IPS DF 6.9 (cell line): ENCODE measurements around the gene SHISA9.

Experiments used
- DNase-seq: peaks from one replicate; pipeline ENCODE4 v3.0.0-alpha.2; 2013; ENCODE audit warnings: low read depth, low spot score
- H3K27ac ChIP-seq: one replicate; pipeline ENCODE4 v1.5.1; 2013; ENCODE audit warnings: low read length, control low read depth
- H3K27me3 ChIP-seq: 2 replicates; pipeline ENCODE4 v1.6.1; 2013; ENCODE audit warnings: mild to moderate bottlenecking, low read length; ENCODE audit not compliant: control insufficient read depth, insufficient read depth
- H3K36me3 ChIP-seq: 2 replicates; pipeline ENCODE4 v1.6.1; 2013; ENCODE audit warnings: low read length; ENCODE audit not compliant: control insufficient read depth, insufficient read depth
- H3K4me1 ChIP-seq: 2 replicates; pipeline ENCODE4 v1.6.1; 2013; ENCODE audit warnings: low read length; ENCODE audit not compliant: control insufficient read depth, insufficient read depth
- H3K4me3 ChIP-seq: 2 replicates; pipeline ENCODE4 v1.5.1; 2013; ENCODE audit warnings: mild to moderate bottlenecking, low read length
- H3K9me3 ChIP-seq: 2 replicates; pipeline ENCODE4 v1.6.1; 2013; ENCODE audit warnings: low read length, inconsistent platforms; ENCODE audit not compliant: control insufficient read depth, insufficient read depth
- WGBS: extraction: QIAGEN DNeasy Blood & Tissue Kit; methylation state at CpG from one replicate; pipeline ENCODE4 v1.1.7; 2013; ENCODE audit warnings: mixed read lengths, missing lambda C conversion rate; ENCODE audit not compliant: insufficient read length, insufficient coverage; 5-methylcytosine and 5-hydroxymethylcytosine counted together

The SHISA9 gene

DNA sequence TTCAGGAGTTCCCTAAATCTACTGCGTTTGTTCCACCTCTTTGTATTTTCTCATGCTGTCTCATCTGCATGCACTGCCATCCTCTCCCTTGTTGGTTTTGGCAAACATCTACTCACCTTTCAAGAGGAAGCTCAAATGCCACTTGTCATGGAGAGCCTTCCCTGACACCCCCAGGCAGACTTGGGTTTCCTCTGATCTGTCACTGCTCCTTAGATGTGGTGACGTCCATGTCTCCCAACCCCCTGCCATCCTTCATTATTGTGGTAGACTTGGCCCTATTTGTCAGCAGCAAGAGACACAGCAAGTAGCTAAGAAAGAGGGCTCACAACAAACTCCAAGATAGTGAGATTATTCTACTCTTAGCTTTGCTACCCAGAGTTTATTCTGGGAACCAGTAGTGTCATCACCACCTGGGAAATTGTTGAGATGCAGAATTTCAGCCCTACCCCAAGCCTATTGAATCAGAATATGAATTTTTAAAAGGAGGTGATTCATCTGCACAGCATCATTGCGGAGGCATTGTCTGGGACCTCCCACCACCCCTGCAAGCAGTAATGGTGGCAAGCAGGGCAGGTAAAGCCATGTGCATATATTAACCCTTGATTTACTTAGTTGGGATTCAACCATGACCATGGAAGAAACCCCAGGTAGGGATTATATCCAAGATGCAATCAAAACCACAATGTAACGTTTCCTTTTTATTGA is 248.9 kb downstream of the SHISA9 start:
- Histone ChIP-seq H3K27me3 (no peaks in the 10 kb centered on the region), H3K9me3 (no peaks in the 10 kb centered on the region), H3K4me1 (peaks cover 2% of the 10 kb centered on the region), H3K36me3 (no peaks in the 10 kb centered on the region), H3K27ac (no peak overlapping the region), H3K4me3 (no peak overlapping the region)
- no CpG with 5 or more reads among the region's 4 CpGs for WGBS
- DNase-seq: no peak

- Histone ChIP-seq H3K27ac (no peak overlapping the region), H3K27me3 (no peaks in the 10 kb centered on the region), H3K36me3 (no peaks in the 10 kb centered on the region), H3K9me3 (no peaks in the 10 kb centered on the region), H3K4me3 (no peak overlapping the region), H3K4me1 (peaks cover 5% of the 10 kb centered on the region)
- DNase-seq: no peak
- no CpG with 5 or more reads among the region's 4 CpGs for WGBS
These were observed 252.3 kb downstream of the SHISA9 start for GRCh38 chr16:13153696-13154095.

GRCh38 chr16:13154799-13155198 is 253.4 kb downstream of the SHISA9 start:
- Histone ChIP-seq H3K27me3 (no peaks in the 10 kb centered on the region), H3K4me3 (no peak overlapping the region), H3K9me3 (no peaks in the 10 kb centered on the region), H3K4me1 (peaks cover 5% of the 10 kb centered on the region), H3K36me3 (no peaks in the 10 kb centered on the region), H3K27ac (no peak overlapping the region)
- WGBS: no CpG with 5 or more reads among the region's 2 CpGs
- no peak for DNase-seq

DNA sequence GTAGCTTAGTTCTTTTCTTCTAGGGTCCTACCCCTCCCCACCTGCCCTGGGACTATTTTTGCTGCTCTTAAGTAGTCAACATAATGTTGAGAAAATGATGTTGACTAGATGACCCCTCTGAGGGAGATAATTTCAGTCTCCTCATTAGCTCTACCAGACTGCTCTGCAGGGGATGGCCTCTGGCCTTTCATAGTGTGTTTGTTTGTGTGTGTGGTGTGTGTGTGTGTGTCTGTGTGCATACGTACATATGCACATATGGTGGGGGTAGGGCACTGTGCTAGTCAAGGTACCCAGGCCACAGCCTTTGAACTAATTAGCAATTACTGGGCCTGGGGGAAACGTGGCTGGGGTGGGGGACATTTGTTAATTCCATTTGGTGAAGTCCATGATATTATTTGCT is 254.0 kb downstream of the SHISA9 start:
- peaks cover 5% of the 10 kb centered on the region for H3K4me1 ChIP-seq
- WGBS: no CpG with 5 or more reads among the region's 2 CpGs
- DNase-seq: no peak
- no peak overlapping the region for H3K27ac ChIP-seq
- H3K36me3 ChIP-seq: no peaks in the 10 kb centered on the region
- H3K4me3 ChIP-seq: no peak overlapping the region
- H3K9me3 ChIP-seq: no peaks in the 10 kb centered on the region
- no peaks in the 10 kb centered on the region for H3K27me3 ChIP-seq

- H3K4me1 ChIP-seq: peaks cover 5% of the 10 kb centered on the region
- no peaks in the 10 kb centered on the region for H3K36me3 ChIP-seq
- H3K9me3 ChIP-seq: no peaks in the 10 kb centered on the region
- no peak overlapping the region for H3K4me3 ChIP-seq
- no peak overlapping the region for H3K27ac ChIP-seq
- no peaks in the 10 kb centered on the region for H3K27me3 ChIP-seq
- DNase-seq: no peak
- 100% methylated on average over 1 of the region's 3 CpGs for WGBS
These were observed 254.4 kb downstream of the SHISA9 start for GRCh38 chr16:13155780-13156179.

- no peaks in the 10 kb centered on the region for H3K27me3 ChIP-seq
- no peaks in the 10 kb centered on the region for H3K9me3 ChIP-seq
- 96% methylated on average over 2 of the region's 3 CpGs for WGBS
- no peak overlapping the region for H3K4me3 ChIP-seq
- no peaks in the 10 kb centered on the region for H3K36me3 ChIP-seq
- no peak for DNase-seq
- H3K27ac ChIP-seq: no peak overlapping the region
- peaks cover 8% of the 10 kb centered on the region for H3K4me1 ChIP-seq
These were observed 255.7 kb downstream of the SHISA9 start for GRCh38 chr16:13157082-13157481.

- no CpG with 5 or more reads among the region's 3 CpGs for WGBS
- Histone ChIP-seq H3K27ac (no peak overlapping the region), H3K4me1 (peaks cover 6% of the 10 kb centered on the region), H3K27me3 (no peaks in the 10 kb centered on the region), H3K4me3 (no peak overlapping the region), H3K36me3 (no peaks in the 10 kb centered on the region), H3K9me3 (no peaks in the 10 kb centered on the region)
- no peak for DNase-seq
These were observed 257.0 kb downstream of the SHISA9 start for GRCh38 chr16:13158427-13158826.

- no peak for DNase-seq
- H3K4me3 ChIP-seq: no peak overlapping the region
- H3K36me3 ChIP-seq: no peaks in the 10 kb centered on the region
- no peaks in the 10 kb centered on the region for H3K27me3 ChIP-seq
- no peaks in the 10 kb centered on the region for H3K9me3 ChIP-seq
- WGBS: no CpG with 5 or more reads among the region's 1 CpG
- H3K27ac ChIP-seq: no peak overlapping the region
- H3K4me1 ChIP-seq: peaks cover 8% of the 10 kb centered on the region; the same call in 1 of the 2 replicates
These were observed 263.6 kb downstream of the SHISA9 start for GRCh38 chr16:13165024-13165423.

GRCh38 chr16:13168091-13168572 is 266.7 kb downstream of the SHISA9 start:
- peak; percentile 57 for DNase-seq
- Histone ChIP-seq H3K27ac (no peak overlapping the region), H3K36me3 (no peaks in the 10 kb centered on the region), H3K27me3 (no peaks in the 10 kb centered on the region), H3K4me1 (peaks cover 7% of the 10 kb centered on the region; the same call in 1 of the 2 replicates), H3K4me3 (no peak overlapping the region), H3K9me3 (no peaks in the 10 kb centered on the region)
- WGBS: no CpG with 5 or more reads among the region's 4 CpGs

GRCh38 chr16:13171313-13171712 is 269.9 kb downstream of the SHISA9 start:
- Histone ChIP-seq H3K36me3 (no peaks in the 10 kb centered on the region), H3K27me3 (no peaks in the 10 kb centered on the region), H3K4me3 (no peak overlapping the region), H3K27ac (no peak overlapping the region), H3K9me3 (no peaks in the 10 kb centered on the region), H3K4me1 (peaks cover 8% of the 10 kb centered on the region; the same call in 1 of the 2 replicates)
- no CpG with 5 or more reads among the region's 4 CpGs for WGBS
- no peak for DNase-seq

- H3K36me3 ChIP-seq: no peaks in the 10 kb centered on the region
- no CpG with 5 or more reads among the region's 3 CpGs for WGBS
- no peaks in the 10 kb centered on the region for H3K27me3 ChIP-seq
- no peak overlapping the region for H3K4me3 ChIP-seq
- H3K4me1 ChIP-seq: peaks cover 2% of the 10 kb centered on the region; the same call in 1 of the 2 replicates
- no peaks in the 10 kb centered on the region for H3K9me3 ChIP-seq
- no peak overlapping the region for H3K27ac ChIP-seq
- DNase-seq: no peak
These were observed 275.3 kb downstream of the SHISA9 start for GRCh38 chr16:13176711-13177110.
